ENCODE results near the gene SLC22A23. TPM values are rescaled to one million over a fixed set of nuclear protein-coding genes. Genes with fewer than 3 reads are reported as not detected.

SLC22A23 gene
- total RNA-seq, 1 experiment from 2014 or later = 6.8 TPM

DNA sequence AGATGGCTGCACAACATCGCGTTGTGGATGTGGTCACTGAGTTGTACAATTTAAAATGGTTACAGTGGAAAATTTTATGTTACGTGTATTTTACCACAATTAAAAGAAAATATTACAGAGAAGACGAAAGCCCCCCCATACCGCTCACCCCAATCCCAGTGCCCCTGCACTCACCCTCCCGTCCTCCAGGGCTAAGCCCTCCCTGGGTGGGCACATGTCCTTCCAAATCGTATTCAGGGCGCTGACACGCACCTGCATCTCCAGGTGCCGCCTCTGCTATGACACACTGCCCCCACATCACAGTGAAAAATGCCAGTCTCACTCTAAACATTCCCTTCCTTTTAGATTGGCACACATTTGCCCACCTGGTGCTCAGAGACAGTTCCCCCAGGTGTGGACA, 148.7 kb downstream of the SLC22A23 start:
- Histone ChIP-seq H3K27ac (ENCODE audit: insufficient read length, low read depth, low read length) (no peak overlapping the region), H3T11ph (ENCODE audit: low read length) (no peak overlapping the region), H3K79me2 (ENCODE audit: insufficient read depth, low read length) (no peaks in the 10 kb centered on the region), H3K18ac (ENCODE audit: insufficient read length, low read depth, low read length) (no peak overlapping the region), H3K4ac (ENCODE audit: low read depth, low read length) (no peak overlapping the region), H3K4me1 (ENCODE audit: insufficient read depth, low read length) (no peaks in the 10 kb centered on the region), H3K23ac (ENCODE audit: insufficient read length, low read depth, low read length) (no peak overlapping the region), H3K14ac (ENCODE audit: insufficient read depth, low read length) (no peak overlapping the region), H4K5ac (ENCODE audit: insufficient read length, low read depth, low read length) (no peak overlapping the region), H3K23me2 (ENCODE audit: insufficient read length, low read depth, low read length, poor library complexity, severe bottlenecking) (no peaks in the 10 kb centered on the region), H3K79me1 (ENCODE audit: insufficient read depth, low read depth, low read length, poor library complexity, severe bottlenecking) (no peaks in the 10 kb centered on the region), H4K91ac (ENCODE audit: insufficient read length, low read depth, low read length) (no peak overlapping the region), H3K56ac (ENCODE audit: insufficient read length, low read depth, low read length) (no peak overlapping the region), H2BK5ac (ENCODE audit: insufficient read length, low read length) (no peak overlapping the region), H2BK20ac (ENCODE audit: low read depth, low read length, poor library complexity, severe bottlenecking) (no peak overlapping the region), H2BK120ac (ENCODE audit: low read depth, low read length, poor library complexity, severe bottlenecking) (no peak overlapping the region), H3K4me2 (ENCODE audit: insufficient read depth, insufficient read length, low read length) (no peak overlapping the region), H3K27me3 (ENCODE audit: insufficient read depth, low read length) (no peaks in the 10 kb centered on the region), H3K9ac (ENCODE audit: extremely low read depth, insufficient read length, low read length) (no peak overlapping the region), H3K9me3 (ENCODE audit: control insufficient read depth, low read depth, low read length) (no peaks in the 10 kb centered on the region), H2AFZ (ENCODE audit: low read length) (no peak overlapping the region), H2AK5ac (ENCODE audit: insufficient read length, low read length) (no peak overlapping the region), H2BK12ac (ENCODE audit: insufficient read length, low read depth, low read length) (no peak overlapping the region), H4K20me1 (ENCODE audit: control insufficient read depth, insufficient read depth, insufficient read length) (no peaks in the 10 kb centered on the region), H2BK15ac (ENCODE audit: low read depth, low read length) (no peak overlapping the region), H4K8ac (replicated peaks; ENCODE audit: insufficient read length, low read depth, low read length) (no peak overlapping the region)
- Mint-ChIP-seq H3K4me1 (peaks cover 6 to 14% of the 10 kb centered on the region in 2 experiments; a peak in 3 of 4 replicates), H3K9me3 (peaks cover 0 to 2% of the 10 kb centered on the region in 2 experiments; a peak in 1 of 5 replicates), H3K4me3 (no peak overlapping the region), H3K36me3 (ENCODE audit: insufficient read depth in 1 of 3, low read depth in 3 of 3) (peaks cover 7 to 35% (median 14%) of the 10 kb centered on the region in 3 experiments; a peak in 6 of 7 replicates), H3K27ac (no peak overlapping the region), H3K27me3 (ENCODE audit: low read depth) (peaks cover 1% of the 10 kb centered on the region; the same call in 1 of the 2 replicates)
- no peak for TF ChIP-seq CTCF (conservative IDR thresholded peaks at IDR 0.05)
- no CpG with 5 or more reads among the region's 10 CpGs for WGBS (ENCODE audit: extremely low coverage, insufficient read length, low lambda C conversion rate)
- DNase-seq = no peak
